Measurements from ENCODE around the gene SMIM1.

The SMIM1 gene

GRCh38 chr1:3822421-3822820 lies 49.9 kb downstream of the SMIM1 start:
- no peak for DNase-seq

GRCh38 chr1:3824650-3825049 lies 52.1 kb downstream of the SMIM1 start:
- DNase-seq: no peak

- DNase-seq: no peak
Observed at GRCh38 chr1:3825356-3825755, 52.8 kb downstream of the SMIM1 start.
